B cell (primary cell): ENCODE results near the gene RSPH4A. TPM values are rescaled to one million over a fixed set of nuclear protein-coding genes. Genes with fewer than 3 reads are reported as not detected.

Experiments
- ATAC-seq: fragments of 200-7000 bp; cut with Tn5 transposase; one replicate; pipeline ENCODE4 v1.10.0; 2021; ENCODE audit warnings: low read depth, mild to moderate bottlenecking, moderate number of reproducible peaks, moderate library complexity
- CTCF ChIA-PET: fragments of 350-600 bp; sonication (Branson Sonifier 250); formaldehyde crosslinking; loops from one replicate; lab custom pipeline; 2021; ENCODE audit warnings: antibody characterized with exemption, inconsistent platforms; lab: Charles Lee
- POLR2A ChIA-PET: fragments of 350-600 bp; sonication (Branson Sonifier 250); formaldehyde crosslinking; loops from one replicate; lab custom pipeline; 2021; ENCODE audit warnings: antibody characterized with exemption; lab: Charles Lee
- DNase-seq: peaks from one replicate; pipeline ENCODE4 v3.0.0; 2013
- H2AFZ ChIP-seq: 2 replicates; pipeline ENCODE4 v1.6.1; 2012; ENCODE audit warnings: mild to moderate bottlenecking, low read depth, low read length; ENCODE audit not compliant: insufficient read depth, poor library complexity, severe bottlenecking
- H3K27ac ChIP-seq, 2 donors: 1 replicate in 1 of 2; 2 replicates in 1 of 2; pipeline ENCODE4 v1.5.1; 2012 to 2013; ENCODE audit warnings: low read length in 2 of 2, mild to moderate bottlenecking in 2 of 2, moderate library complexity in 1 of 2
- H3K27me3 ChIP-seq, 4 experiments: fragments of 200-600 bp in 1 of 4; sonication (generic) in 1 of 4; replicated peaks in 1 of 4; 1 replicate in 2 of 4; 2 replicates in 2 of 4; pipeline versions ENCODE4 v1.6.1 to v1.7.0; 2013 to 2016; ENCODE audit warnings: low read length in 3 of 4, mild to moderate bottlenecking in 2 of 4, mixed read lengths in 1 of 4, moderate library complexity in 1 of 4; ENCODE audit not compliant: insufficient read depth in 4 of 4, control insufficient read depth in 3 of 4; ENCODE audit errors: control extremely low read depth in 1 of 4
- H3K36me3 ChIP-seq, 2 experiments: replicated peaks in 1 of 2; 1 replicate in 1 of 2; 2 replicates in 1 of 2; pipeline versions ENCODE4 v1.6.1 to v1.7.1; 2013; ENCODE audit warnings: low read length in 1 of 2; ENCODE audit not compliant: insufficient read depth in 2 of 2, control insufficient read depth in 1 of 2; ENCODE audit errors: control extremely low read depth in 1 of 2, extremely low read depth in 1 of 2
- H3K4me1 ChIP-seq, 2 donors: fragments of 200-600 bp in 1 of 2; sonication (generic) in 1 of 2; 1 replicate in 1 of 2; 2 replicates in 1 of 2; pipeline versions ENCODE4 v1.5.1 to v1.6.1; 2013 to 2017; ENCODE audit warnings: low read length in 2 of 2; ENCODE audit not compliant: control insufficient read depth in 2 of 2, insufficient read depth in 2 of 2
- H3K4me2 ChIP-seq: replicated peaks from 2 replicates; pipeline ENCODE3; 2012; ENCODE audit warnings: mild to moderate bottlenecking, low read depth, low read length; ENCODE audit not compliant: poor library complexity, severe bottlenecking
- H3K4me3 ChIP-seq, 5 experiments: fragments of 200-600 bp in 1 of 5; sonication (generic) in 1 of 5; 1 replicate in 3 of 5; 2 replicates in 2 of 5; pipeline versions ENCODE4 v1.5.1 to v1.7.0; 2011 to 2016; ENCODE audit warnings: low read length in 4 of 5, mild to moderate bottlenecking in 4 of 5, low read depth in 2 of 5, control low read depth in 1 of 5, moderate library complexity in 1 of 5; ENCODE audit not compliant: insufficient read depth in 1 of 5; ENCODE audit errors: control extremely low read depth in 1 of 5, extremely low read depth in 1 of 5
- H3K79me2 ChIP-seq: fragments of 200-600 bp; sonication (generic); one replicate; pipeline ENCODE4 v1.6.0; 2016; ENCODE audit warnings: low read length; ENCODE audit not compliant: control insufficient read depth, insufficient read depth
- H3K9ac ChIP-seq: fragments of 200-600 bp; sonication (generic); 2 replicates; pipeline ENCODE4 v1.6.1; 2017; ENCODE audit warnings: mild to moderate bottlenecking, low read length, moderate library complexity
- H3K9me3 ChIP-seq, 3 donors: one replicate each; pipeline versions ENCODE4 v1.6.1 to v1.7.1; 2013; ENCODE audit warnings: low read length in 2 of 3; ENCODE audit not compliant: control insufficient read depth in 2 of 3, insufficient read depth in 1 of 3; ENCODE audit errors: control extremely low read depth in 1 of 3
- H4K20me1 ChIP-seq: 2 replicates; pipeline ENCODE4 v1.6.0; 2012; ENCODE audit warnings: mild to moderate bottlenecking, low read length; ENCODE audit not compliant: insufficient read depth, control insufficient read depth, poor library complexity, severe bottlenecking
- H3K27ac Mint-ChIP-seq: one replicate; pipeline ENCODE4 v1.8.0; 2021; ENCODE audit warnings: mixed read lengths
- H3K27me3 Mint-ChIP-seq: one replicate; pipeline ENCODE4 v1.8.0; 2021; ENCODE audit warnings: mixed read lengths
- H3K4me1 Mint-ChIP-seq: one replicate; pipeline ENCODE4 v1.8.0; 2021; ENCODE audit warnings: mixed read lengths
- H3K4me3 Mint-ChIP-seq: one replicate; pipeline ENCODE4 v1.8.0; 2021; ENCODE audit warnings: mixed read lengths
- H3K9me3 Mint-ChIP-seq: one replicate; pipeline ENCODE4 v1.8.0; 2022; ENCODE audit warnings: mixed read lengths; ENCODE audit not compliant: insufficient read depth
- EZH2 ChIP-seq: IDR thresholded peaks from 2 replicates; pipeline ENCODE4 v1.6.1; 2012; ENCODE audit warnings: borderline replicate concordance, low read depth, mild to moderate bottlenecking, moderate library complexity, low read length; ENCODE audit not compliant: insufficient read depth, poor library complexity, severe bottlenecking
- WGBS: methylation state at CpG from one replicate; pipeline ENCODE4 v1.1.5; 2013; ENCODE audit warnings: missing lambda C conversion rate; ENCODE audit not compliant: insufficient coverage; 5-methylcytosine and 5-hydroxymethylcytosine counted together
- intact Hi-C: fragments of 100-400 bp; cut with micrococcal nuclease; formaldehyde crosslinking; loops from one replicate; pipeline ENCODE4 v1.10.0; 2022
- polyA plus RNA-seq: library from polyadenylated mRNA; depleted of rRNA; stranded (reverse); fragments of >200 nt; gene quantifications from 2 replicates; pipeline ENCODE4 v1.2.3, GENCODE V29; 2012
- total RNA-seq, 2 donors: library from RNA; stranded (reverse); fragments of 120-200 nt in 1 of 2; gene quantifications; 1 replicate in 1 of 2; 2 replicates in 1 of 2; pipeline versions ENCODE4 v1.2.3 to v1.2.4, GENCODE V29; 2013 to 2022
- TF ChIP-seq, protein P1 (sequence below): fragments of 200-600 bp; IDR thresholded peaks from one replicate; pipeline ENCODE4 v1.8.0; 2022; ENCODE audit warnings: antibody characterized with exemption, mild to moderate bottlenecking

Gene RSPH4A
- total and polyA plus RNA-seq, 2 donors (not counting 1 experiment from before 2014, with no cell fraction given): 0.25 to 0.69 TPM

DNA sequence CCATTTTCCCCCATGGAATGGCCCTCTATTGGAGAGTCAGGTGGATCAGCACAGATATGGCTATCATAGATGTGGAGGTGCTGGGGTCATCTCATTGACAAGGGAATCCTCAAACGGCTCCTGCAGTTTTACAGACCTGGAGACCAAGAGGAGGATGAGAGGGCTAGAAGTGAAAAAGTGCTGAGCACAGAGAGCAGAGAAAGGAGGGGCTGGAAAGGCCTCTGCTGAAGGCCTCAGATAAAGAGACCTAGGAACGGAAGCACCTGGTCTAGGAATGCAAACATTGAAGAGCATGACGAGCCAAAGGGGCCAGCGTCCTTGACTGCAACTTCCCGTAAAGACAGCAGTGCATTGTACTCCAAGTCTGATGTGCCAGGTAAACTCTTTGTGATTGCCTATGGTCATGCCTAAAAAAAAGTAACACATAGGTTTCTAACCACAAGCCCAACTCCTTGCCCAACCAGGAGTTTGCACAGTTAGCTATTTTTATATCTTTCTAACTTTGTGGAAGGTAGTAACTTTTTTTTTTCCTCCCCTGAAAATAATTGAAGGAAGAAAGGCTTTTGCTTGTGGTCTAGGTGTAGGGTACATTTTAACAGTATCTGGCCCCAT lies 15.2 kb downstream of the RSPH4A start:
- Histone ChIP-seq H3K4me2 (no peak overlapping the region), H3K9me3 (no peaks in the 10 kb centered on the region), H3K9ac (peak overlapping the region; percentile 2), H3K79me2 (no peaks in the 10 kb centered on the region), H3K4me1 (peaks cover 6 to 16% of the 10 kb centered on the region in 2 donors), H3K27ac (no peak overlapping the region), H3K36me3 (peaks cover 4 to 17% of the 10 kb centered on the region in 2 experiments), H3K4me3 (no peak overlapping the region), H3K27me3 (no peaks in the 10 kb centered on the region), H4K20me1 (no peaks in the 10 kb centered on the region), H2AFZ (no peak overlapping the region)
- intact Hi-C loops: no loop called here
- Mint-ChIP-seq H3K4me1 (peaks cover 20% of the 10 kb centered on the region), H3K27ac (peak overlapping the region; percentile 72), H3K9me3 (no peaks in the 10 kb centered on the region), H3K4me3 (peak overlapping the region; percentile 29), H3K27me3 (no peaks in the 10 kb centered on the region)
- ATAC-seq (peak; percentile 47), DNase-seq (peak; percentile 40)
- no peak for TF ChIP-seq EZH2
- TF ChIP-seq, protein P1, sequence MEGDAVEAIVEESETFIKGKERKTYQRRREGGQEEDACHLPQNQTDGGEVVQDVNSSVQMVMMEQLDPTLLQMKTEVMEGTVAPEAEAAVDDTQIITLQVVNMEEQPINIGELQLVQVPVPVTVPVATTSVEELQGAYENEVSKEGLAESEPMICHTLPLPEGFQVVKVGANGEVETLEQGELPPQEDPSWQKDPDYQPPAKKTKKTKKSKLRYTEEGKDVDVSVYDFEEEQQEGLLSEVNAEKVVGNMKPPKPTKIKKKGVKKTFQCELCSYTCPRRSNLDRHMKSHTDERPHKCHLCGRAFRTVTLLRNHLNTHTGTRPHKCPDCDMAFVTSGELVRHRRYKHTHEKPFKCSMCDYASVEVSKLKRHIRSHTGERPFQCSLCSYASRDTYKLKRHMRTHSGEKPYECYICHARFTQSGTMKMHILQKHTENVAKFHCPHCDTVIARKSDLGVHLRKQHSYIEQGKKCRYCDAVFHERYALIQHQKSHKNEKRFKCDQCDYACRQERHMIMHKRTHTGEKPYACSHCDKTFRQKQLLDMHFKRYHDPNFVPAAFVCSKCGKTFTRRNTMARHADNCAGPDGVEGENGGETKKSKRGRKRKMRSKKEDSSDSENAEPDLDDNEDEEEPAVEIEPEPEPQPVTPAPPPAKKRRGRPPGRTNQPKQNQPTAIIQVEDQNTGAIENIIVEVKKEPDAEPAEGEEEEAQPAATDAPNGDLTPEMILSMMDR: no peak
- CTCF ChIA-PET: interaction anchor here (0.7 kb wide), 1 partner anchor 215 kb away, joined by 3 read pairs; no protein-coding TSS in a partner anchor
- 11% methylated on average over 4 of the region's 5 CpGs for WGBS
- POLR2A ChIA-PET: no interaction called here

DNA sequence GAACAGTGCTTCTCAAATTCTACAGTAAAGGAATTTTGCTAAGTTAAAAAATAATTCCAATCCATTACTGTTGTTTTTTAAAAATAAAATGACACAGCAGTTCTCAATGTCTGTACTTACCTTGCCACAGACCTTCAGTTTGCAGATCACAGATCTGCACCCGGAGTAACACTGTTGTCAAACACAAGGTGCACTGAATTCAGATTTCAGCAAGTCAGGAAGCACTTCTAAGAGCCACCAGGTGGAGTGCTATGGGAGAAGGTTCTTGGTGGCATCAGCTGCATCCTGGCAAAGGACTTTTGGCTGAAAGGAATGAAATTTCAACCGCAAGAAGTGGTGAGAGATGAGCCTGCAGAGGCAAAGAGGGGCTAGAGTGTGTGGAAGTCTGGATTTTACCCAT lies 17.4 kb downstream of the RSPH4A start:
- DNase-seq (no peak), ATAC-seq (no peak)
- 88% methylated on average over 1 of the region's 2 CpGs for WGBS
- no peaks in the 10 kb centered on the region for H3K9me3 Mint-ChIP-seq
- H3K9me3 ChIP-seq: no peaks in the 10 kb centered on the region
- peaks cover 6 to 20% of the 10 kb centered on the region in 2 experiments for H3K36me3 ChIP-seq
- no peak overlapping the region for H3K4me3 Mint-ChIP-seq
- no peak overlapping the region for H3K4me2 ChIP-seq
- no peaks in the 10 kb centered on the region for H3K27me3 Mint-ChIP-seq
- intact Hi-C loops: no loop called here
- no peaks in the 10 kb centered on the region for H3K79me2 ChIP-seq
- H3K4me3 ChIP-seq: no peak overlapping the region
- ChIA-PET POLR2A (no interaction called here), CTCF (no interaction called here)
- H3K27me3 ChIP-seq: no peaks in the 10 kb centered on the region
- H2AFZ ChIP-seq: no peak overlapping the region
- no peak overlapping the region for H3K9ac ChIP-seq
- H3K27ac Mint-ChIP-seq: no peak overlapping the region
- TF ChIP-seq, protein P1: no peak
- no peak for TF ChIP-seq EZH2
- peaks cover 20% of the 10 kb centered on the region for H3K4me1 Mint-ChIP-seq
- no peak overlapping the region for H3K27ac ChIP-seq
- H4K20me1 ChIP-seq: no peaks in the 10 kb centered on the region
- H3K4me1 ChIP-seq: peaks cover 6 to 16% of the 10 kb centered on the region in 2 donors
